ENCODE measurements around the gene MATK.
"Not testable (repeated sequence)": the region's sequence is repeated elsewhere in the genome, so short reads cannot be mapped to it uniquely, and the experiment has no call there.

Gene MATK

DNA sequence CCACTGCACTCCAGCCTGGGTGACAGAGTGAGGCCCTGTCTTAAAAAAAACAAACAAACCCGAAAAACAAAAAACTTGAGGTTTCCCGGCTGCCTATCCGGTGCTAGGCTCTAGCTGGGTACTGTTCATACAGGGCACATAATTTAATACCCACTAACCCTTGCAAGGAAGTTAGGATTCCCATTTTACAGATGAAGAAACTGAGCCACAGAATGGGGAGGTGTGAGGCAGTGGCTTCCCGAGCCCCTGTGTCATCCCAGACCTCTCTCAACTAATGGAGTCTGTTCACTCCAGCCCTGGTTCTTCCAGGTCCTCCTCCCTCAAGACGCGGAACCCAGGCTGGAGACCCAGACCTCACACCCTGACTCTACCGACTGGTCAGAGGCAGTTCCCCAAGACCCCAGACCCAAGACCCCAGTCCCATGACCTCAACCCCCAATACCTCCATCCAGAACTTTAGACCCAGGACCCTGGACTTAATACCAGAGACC, 25.3 kb downstream of the MATK start:
- TF ChIP-seq, protein P1, sequence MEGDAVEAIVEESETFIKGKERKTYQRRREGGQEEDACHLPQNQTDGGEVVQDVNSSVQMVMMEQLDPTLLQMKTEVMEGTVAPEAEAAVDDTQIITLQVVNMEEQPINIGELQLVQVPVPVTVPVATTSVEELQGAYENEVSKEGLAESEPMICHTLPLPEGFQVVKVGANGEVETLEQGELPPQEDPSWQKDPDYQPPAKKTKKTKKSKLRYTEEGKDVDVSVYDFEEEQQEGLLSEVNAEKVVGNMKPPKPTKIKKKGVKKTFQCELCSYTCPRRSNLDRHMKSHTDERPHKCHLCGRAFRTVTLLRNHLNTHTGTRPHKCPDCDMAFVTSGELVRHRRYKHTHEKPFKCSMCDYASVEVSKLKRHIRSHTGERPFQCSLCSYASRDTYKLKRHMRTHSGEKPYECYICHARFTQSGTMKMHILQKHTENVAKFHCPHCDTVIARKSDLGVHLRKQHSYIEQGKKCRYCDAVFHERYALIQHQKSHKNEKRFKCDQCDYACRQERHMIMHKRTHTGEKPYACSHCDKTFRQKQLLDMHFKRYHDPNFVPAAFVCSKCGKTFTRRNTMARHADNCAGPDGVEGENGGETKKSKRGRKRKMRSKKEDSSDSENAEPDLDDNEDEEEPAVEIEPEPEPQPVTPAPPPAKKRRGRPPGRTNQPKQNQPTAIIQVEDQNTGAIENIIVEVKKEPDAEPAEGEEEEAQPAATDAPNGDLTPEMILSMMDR (IDR thresholded peaks at IDR 0.05): no peak
- TF ChIP-seq ZFX (IDR thresholded peaks at IDR 0.05; ENCODE audit: borderline replicate concordance): no peak
- peak overlapping the region; percentile 92 for H3K27ac ChIP-seq

DNA sequence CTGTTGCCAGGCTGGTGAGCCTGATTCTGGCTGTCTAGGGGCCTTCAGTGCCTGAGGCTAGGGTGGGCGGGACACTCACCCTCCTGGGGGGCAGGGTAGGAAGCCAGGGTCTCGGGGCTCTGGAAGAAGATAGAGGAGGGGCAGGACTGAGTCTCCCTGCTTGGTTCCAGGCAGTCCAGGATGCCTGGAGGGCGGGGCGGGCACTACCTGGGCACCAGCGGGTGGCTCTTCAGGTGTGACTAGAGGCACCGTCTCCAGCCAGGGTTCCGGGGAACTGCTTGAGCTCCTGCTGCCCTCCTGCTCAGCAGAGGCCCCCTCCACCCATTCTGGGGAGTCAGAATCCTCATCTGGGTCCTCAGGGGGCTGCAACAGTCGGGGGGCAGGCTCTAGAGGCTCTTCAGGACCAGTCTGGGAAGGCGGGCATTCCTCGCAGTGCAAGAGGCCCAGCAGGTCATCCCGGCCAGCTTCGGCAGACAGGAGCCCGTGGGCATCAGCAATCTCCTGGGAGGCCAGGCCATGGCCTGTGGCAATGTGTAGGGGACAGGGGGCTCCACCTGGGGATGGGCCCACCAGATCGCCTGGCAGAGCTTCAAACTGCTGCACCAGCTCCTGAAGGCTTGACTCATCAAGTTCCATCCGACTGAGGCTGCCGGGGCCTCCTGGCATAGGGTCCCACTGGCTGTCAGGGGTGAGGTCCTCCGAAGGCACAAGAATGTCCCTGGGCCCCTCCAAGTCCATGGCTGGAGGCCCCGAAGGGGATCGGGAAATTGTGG, 26.5 kb downstream of the MATK start:
- TF ChIP-seq, protein P1 (IDR thresholded peaks at IDR 0.05): no peak
- TF ChIP-seq ZFX (IDR thresholded peaks at IDR 0.05; ENCODE audit: borderline replicate concordance): no peak
- H3K27ac ChIP-seq: no peak overlapping the region

DNA sequence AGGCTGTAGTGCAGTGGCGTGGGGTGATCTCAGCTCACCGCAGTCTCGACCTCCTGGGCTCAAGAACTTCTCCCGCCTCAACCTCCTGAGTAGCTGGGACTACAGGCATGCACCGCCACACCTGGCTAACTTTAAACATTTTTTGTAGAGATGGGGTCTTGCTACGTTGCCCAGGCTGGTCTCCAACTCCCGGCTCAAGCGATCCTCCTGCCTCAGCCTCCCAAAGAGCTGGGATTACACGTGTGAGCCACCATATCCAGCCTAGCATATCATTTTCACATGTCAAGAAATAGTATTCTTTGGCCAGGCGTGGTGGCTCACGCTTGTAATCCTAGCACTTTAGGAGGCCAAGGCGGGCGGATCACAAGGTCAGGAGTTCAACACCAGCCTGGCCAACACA, 27.9 kb downstream of the MATK start:
- H3K27ac ChIP-seq: not testable (repeated sequence)

DNA sequence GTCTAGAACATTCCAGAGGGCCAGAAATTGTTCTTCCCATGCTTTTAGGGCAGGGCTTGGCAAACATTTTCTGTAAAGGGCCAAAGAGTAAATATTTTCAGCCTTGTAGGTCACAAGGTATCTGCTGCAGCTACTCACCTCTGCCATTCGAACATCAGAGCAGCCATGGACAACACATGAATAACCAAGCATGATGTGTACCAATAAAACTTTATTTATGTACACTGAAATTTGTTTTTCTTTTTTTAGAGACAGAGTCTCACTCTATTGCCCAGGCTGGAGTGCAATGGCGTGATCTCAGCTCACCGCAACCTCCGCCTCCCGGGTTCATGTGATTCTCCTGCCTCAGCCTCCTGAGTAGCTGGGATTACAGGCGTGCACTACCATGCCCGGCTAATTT, 28.5 kb downstream of the MATK start:
- not testable (repeated sequence) for H3K27ac ChIP-seq

DNA sequence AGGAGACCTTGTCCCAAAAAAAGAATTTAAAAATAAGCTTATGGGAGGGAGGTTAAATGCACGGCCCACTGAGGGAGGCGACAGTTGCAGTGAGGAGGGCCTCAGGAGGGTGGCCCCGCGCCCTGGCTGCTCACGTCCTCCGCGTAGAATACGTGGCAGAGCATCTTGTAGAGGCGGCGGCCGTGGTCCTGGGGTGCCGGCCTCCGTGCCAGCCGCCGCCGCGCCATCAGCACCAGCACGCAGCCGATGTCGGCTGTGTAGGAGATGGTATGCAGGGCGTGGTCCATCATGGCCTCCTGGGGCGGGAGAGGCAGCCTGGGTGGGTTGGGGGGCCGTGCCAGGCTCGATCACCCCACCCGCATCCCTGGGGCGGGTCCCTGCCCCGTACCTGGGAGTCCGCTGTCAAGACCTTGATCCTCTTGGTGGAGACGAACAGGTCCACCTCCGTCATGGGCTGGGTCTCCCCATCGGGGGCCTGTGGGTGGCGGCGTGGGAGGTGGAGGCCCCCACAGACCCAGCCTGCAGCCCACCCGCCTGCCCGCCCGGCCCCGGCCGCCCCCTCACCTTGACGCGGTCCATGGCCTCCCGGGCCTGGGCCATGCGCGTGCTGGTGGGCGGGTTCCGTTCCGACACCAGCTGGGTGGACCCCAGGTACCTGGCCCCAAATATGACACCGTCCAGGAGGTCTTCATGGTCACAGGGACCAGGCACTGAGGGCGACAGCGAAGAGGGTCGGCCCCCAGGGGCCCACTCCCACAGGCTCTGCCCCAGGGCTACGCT, 32.4 kb downstream of the MATK start:
- H3K27ac ChIP-seq: no peak overlapping the region
- TF ChIP-seq, protein P1 (IDR thresholded peaks at IDR 0.05): no peak
- TF ChIP-seq ZFX (IDR thresholded peaks at IDR 0.05; ENCODE audit: borderline replicate concordance): no peak

DNA sequence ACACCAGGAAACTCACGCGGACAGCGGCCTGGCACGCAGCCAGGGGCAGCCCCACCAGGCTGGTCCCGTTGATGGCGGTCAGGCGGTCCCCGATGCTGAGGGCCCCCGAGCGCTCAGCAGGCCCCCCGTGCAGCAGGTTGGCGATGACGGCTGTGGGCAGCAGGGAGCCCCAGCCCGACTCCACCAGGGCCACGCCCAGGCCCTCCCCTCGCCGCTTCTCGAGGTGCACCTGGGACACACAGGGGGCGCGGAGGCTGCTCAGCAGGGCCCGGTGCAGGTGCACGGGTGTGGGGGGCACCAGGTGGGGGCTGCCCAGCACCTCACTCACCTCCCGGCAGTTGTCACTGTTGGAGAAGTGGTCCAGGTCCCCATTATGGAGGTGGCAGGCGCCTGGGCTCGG, 33.7 kb downstream of the MATK start:
- TF ChIP-seq ZFX (IDR thresholded peaks at IDR 0.05; ENCODE audit: borderline replicate concordance): no peak
- TF ChIP-seq, protein P1 (IDR thresholded peaks at IDR 0.05): no peak

DNA sequence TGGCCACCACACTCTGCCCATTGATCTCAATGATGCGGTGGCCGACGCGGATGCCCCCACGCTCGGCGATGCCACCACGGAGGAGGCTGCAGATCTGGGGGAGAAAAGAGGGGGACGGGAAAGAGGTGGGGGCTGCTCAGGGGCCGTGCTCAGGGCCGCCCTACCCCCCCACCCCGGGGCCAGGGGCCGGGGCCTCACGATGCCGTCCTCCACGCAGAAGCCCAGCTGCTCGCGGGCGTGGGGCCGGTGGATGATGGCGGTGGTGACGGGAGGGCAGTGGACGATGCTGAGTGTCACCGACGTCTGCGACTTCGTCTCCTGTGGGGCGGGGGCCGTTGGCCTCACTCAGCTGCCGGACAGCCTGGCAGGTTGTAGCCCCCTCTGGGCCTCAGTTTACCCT, 34.9 kb downstream of the MATK start:
- TF ChIP-seq, protein P1 (IDR thresholded peaks at IDR 0.05): no peak
- TF ChIP-seq ZFX (IDR thresholded peaks at IDR 0.05; ENCODE audit: borderline replicate concordance): no peak
- H3K27ac ChIP-seq: no peak overlapping the region

More for the DNA sequence above, 33.7 kb downstream of the MATK start:
- no peak overlapping the region for H3K27ac ChIP-seq

DNA sequence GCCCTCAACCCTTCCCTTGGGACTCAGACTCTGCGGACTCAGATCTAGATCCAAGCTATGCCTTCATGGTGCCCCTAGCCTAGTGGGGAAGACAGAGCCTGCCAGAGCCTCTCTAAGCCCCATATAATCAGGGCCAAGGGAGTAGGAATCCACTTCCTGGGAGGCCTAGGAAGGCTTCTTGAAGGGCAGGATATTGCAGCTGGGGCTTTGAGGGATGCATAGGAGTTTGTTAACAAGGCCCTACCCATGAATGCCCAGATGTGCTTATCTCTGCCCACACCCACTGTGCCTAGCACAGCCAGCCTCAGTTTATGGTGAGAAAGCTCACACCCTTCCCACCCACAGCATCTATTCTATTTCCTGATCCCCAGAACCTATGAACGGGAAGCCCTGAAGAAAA, 36.0 kb downstream of the MATK start:
- TF ChIP-seq, protein P1 (IDR thresholded peaks at IDR 0.05): no peak
- TF ChIP-seq ZFX (IDR thresholded peaks at IDR 0.05; ENCODE audit: borderline replicate concordance): no peak

More for the DNA sequence above, 36.0 kb downstream of the MATK start:
- no peak overlapping the region for H3K27ac ChIP-seq

Data from 22Rv1 (cell line).